H1 (cell line): ENCODE results near the gene CHST10. TPM values are rescaled to one million over a fixed set of nuclear protein-coding genes. Genes with fewer than 3 reads are reported as not detected.

Source experiments
- CTCF ChIA-PET: fragments of 300-600 bp; sonication (Branson Sonifier 250); formaldehyde crosslinking; loops from one replicate; lab custom pipeline; 2021; ENCODE audit not compliant: partially characterized antibody; lab: Charles Lee
- POLR2A ChIA-PET: fragments of 300-600 bp; sonication (Branson Sonifier 250); formaldehyde crosslinking; loops from one replicate; lab custom pipeline; 2021; ENCODE audit warnings: inconsistent platforms; ENCODE audit not compliant: partially characterized antibody; lab: Charles Lee
- DNase-seq, 2 experiments: peaks; one replicate each; pipeline versions ENCODE4 v3.0.0 to v3.0.0-alpha.2; 2010 to 2022; ENCODE audit warnings: low spot score in 2 of 2, low read depth in 1 of 2, mixed read lengths in 1 of 2
- FAIRE-seq: peaks from 2 replicates; lab custom pipeline; 2011; peaks lifted over from hg19 to GRCh38; lab: Jason Lieb, UNC
- H2AFZ ChIP-seq: 2 replicates; pipeline ENCODE4 v1.8.1; 2012; ENCODE audit warnings: low read length, inconsistent platforms
- H2AK5ac ChIP-seq: 2 replicates; pipeline ENCODE4 v1.6.1; 2013; ENCODE audit warnings: low read depth, low read length
- H2BK120ac ChIP-seq: replicated peaks from 2 replicates; pipeline ENCODE3; 2013; ENCODE audit warnings: low read depth, low read length, inconsistent platforms
- H2BK12ac ChIP-seq: 2 replicates; pipeline ENCODE4 v1.6.1; 2013; ENCODE audit warnings: low read depth, low read length
- H2BK15ac ChIP-seq: 2 replicates; pipeline ENCODE4 v1.6.1; 2013; ENCODE audit warnings: low read length
- H2BK20ac ChIP-seq: 2 replicates; pipeline ENCODE4 v1.6.1; 2013; ENCODE audit warnings: low read length
- H2BK5ac ChIP-seq: 2 replicates; pipeline ENCODE4 v1.6.1; 2013; ENCODE audit warnings: low read depth, low read length
- H3K14ac ChIP-seq: 2 replicates; pipeline ENCODE4 v1.6.1; 2013; ENCODE audit warnings: inconsistent platforms; ENCODE audit not compliant: insufficient read length
- H3K18ac ChIP-seq: 2 replicates; pipeline ENCODE4 v1.6.1; 2013; ENCODE audit warnings: low read length; ENCODE audit errors: extremely low read depth
- H3K23ac ChIP-seq: 2 replicates; pipeline ENCODE4 v1.6.1; 2013; ENCODE audit warnings: inconsistent platforms; ENCODE audit not compliant: insufficient read length
- H3K23me2 ChIP-seq: 2 replicates; pipeline ENCODE4 v1.6.1; 2013; ENCODE audit warnings: low read depth, low read length
- H3K27ac ChIP-seq: 2 replicates; pipeline ENCODE4 v1.6.1; 2011; ENCODE audit warnings: low read depth, low read length, inconsistent platforms
- H3K27me3 ChIP-seq, 4 experiments: replicated peaks in 1 of 4; 1 replicate in 1 of 4; 2 replicates in 3 of 4; pipeline versions ENCODE4 v1.6.1 to v1.8.1; 2011 to 2013; ENCODE audit warnings: low read length in 3 of 4, mild to moderate bottlenecking in 3 of 4, inconsistent platforms in 2 of 4, mixed read lengths in 2 of 4, moderate library complexity in 1 of 4; ENCODE audit not compliant: control insufficient read depth in 3 of 4, insufficient read depth in 3 of 4; ENCODE audit errors: extremely low read depth in 1 of 4
- H3K36me3 ChIP-seq, 4 experiments: 2 replicates each; pipeline versions ENCODE4 v1.6.1 to v1.8.1; 2011 to 2013; ENCODE audit warnings: mild to moderate bottlenecking in 4 of 4, low read length in 3 of 4, moderate library complexity in 2 of 4, control low read depth in 1 of 4, inconsistent platforms in 1 of 4; ENCODE audit not compliant: insufficient read depth in 4 of 4, control insufficient read depth in 2 of 4
- H3K4ac ChIP-seq: replicated peaks from 2 replicates; pipeline ENCODE3; 2013; ENCODE audit warnings: low read length, low read depth, mixed read lengths, inconsistent platforms; ENCODE audit not compliant: insufficient read length
- H3K4me1 ChIP-seq, 4 experiments: replicated peaks in 1 of 4; 1 replicate in 1 of 4; 2 replicates in 3 of 4; pipeline versions ENCODE4 v1.6.1 to v1.8.1; 2011 to 2013; ENCODE audit warnings: low read length in 3 of 4, inconsistent platforms in 2 of 4, mixed read lengths in 1 of 4; ENCODE audit not compliant: insufficient read depth in 4 of 4, control insufficient read depth in 3 of 4
- H3K4me2 ChIP-seq, 2 experiments: 2 replicates each; pipeline versions ENCODE4 v1.6.1 to v1.8.1; 2011 to 2013; ENCODE audit warnings: low read depth in 2 of 2, low read length in 2 of 2, control low read depth in 1 of 2, inconsistent platforms in 1 of 2, mild to moderate bottlenecking in 1 of 2; ENCODE audit not compliant: insufficient read depth in 1 of 2
- H3K4me3 ChIP-seq, 4 experiments: fragments of 200-600, 300-600 bp in 1 of 4; sonication (generic), shearing (Covaris generic), sonication (Bioruptor Twin) in 1 of 4; 2 replicates each; pipeline versions ENCODE4 v1.5.1 to v1.8.1; 2011 to 2016; ENCODE audit warnings: low read length in 4 of 4, low read depth in 3 of 4, control low read depth in 2 of 4, inconsistent platforms in 2 of 4, mild to moderate bottlenecking in 2 of 4, mixed read lengths in 1 of 4, moderate library complexity in 1 of 4; ENCODE audit not compliant: insufficient read depth in 2 of 4; ENCODE audit errors: extremely low read depth in 1 of 4
- H3K56ac ChIP-seq: replicated peaks from 2 replicates; pipeline ENCODE3; 2013; ENCODE audit warnings: low read depth, mild to moderate bottlenecking, mixed read lengths, low read length, inconsistent platforms; ENCODE audit not compliant: insufficient read length
- H3K79me1 ChIP-seq: 2 replicates; pipeline ENCODE4 v1.6.1; 2013; ENCODE audit warnings: low read depth, low read length, control low read depth
- H3K79me2 ChIP-seq, 2 experiments: 2 replicates each; pipeline versions ENCODE4 v1.6.1 to v1.8.1; 2012 to 2013; ENCODE audit warnings: low read length in 2 of 2, mild to moderate bottlenecking in 2 of 2, inconsistent platforms in 1 of 2; ENCODE audit not compliant: insufficient read depth in 2 of 2, control insufficient read depth in 1 of 2
- H3K9ac ChIP-seq, 4 experiments: replicated peaks in 1 of 4; 1 replicate in 1 of 4; 2 replicates in 3 of 4; pipeline versions ENCODE4 v1.6.1 to v1.8.1; 2011 to 2013; ENCODE audit warnings: low read depth in 3 of 4, low read length in 3 of 4, control low read depth in 2 of 4, mild to moderate bottlenecking in 2 of 4, moderate library complexity in 2 of 4, inconsistent platforms in 1 of 4; ENCODE audit errors: extremely low read depth in 1 of 4
- H3K9me3 ChIP-seq, 2 experiments: 2 replicates each; pipeline versions ENCODE4 v1.6.1 to v1.8.1; 2012 to 2013; ENCODE audit warnings: mild to moderate bottlenecking in 2 of 2, moderate library complexity in 2 of 2, control low read depth in 1 of 2, inconsistent platforms in 1 of 2, low read depth in 1 of 2, low read length in 1 of 2, mixed read lengths in 1 of 2; ENCODE audit not compliant: insufficient read depth in 2 of 2
- H4K20me1 ChIP-seq, 2 experiments: replicated peaks in 1 of 2; 2 replicates each; pipeline versions ENCODE3 to v1.8.1; 2011 to 2013; ENCODE audit warnings: inconsistent platforms in 2 of 2, low read length in 2 of 2, mild to moderate bottlenecking in 1 of 2; ENCODE audit not compliant: insufficient read depth in 2 of 2, control insufficient read depth in 1 of 2
- H4K5ac ChIP-seq: 2 replicates; pipeline ENCODE4 v1.6.1; 2013; ENCODE audit warnings: low read length, low read depth, mixed read lengths, inconsistent platforms; ENCODE audit not compliant: insufficient read length
- H4K8ac ChIP-seq: 2 replicates; pipeline ENCODE4 v1.8.0; 2013; ENCODE audit warnings: mild to moderate bottlenecking, moderate library complexity, low read length, inconsistent platforms; ENCODE audit not compliant: insufficient read depth; ENCODE audit errors: extremely low read depth
- H4K91ac ChIP-seq: replicated peaks from 2 replicates; pipeline ENCODE3; 2013; ENCODE audit warnings: low read length, mixed read lengths, inconsistent platforms; ENCODE audit not compliant: insufficient read length
- BRCA1 ChIP-seq: IDR thresholded peaks from 2 replicates; pipeline ENCODE4 v1.6.1; 2012; ENCODE audit warnings: low read depth, low read length, improper control_type of control experiment
- CBX5 ChIP-seq: fragments of 300-800, 300-1000 bp; sonication (generic); IDR thresholded peaks from 2 replicates; pipeline ENCODE4 v1.7.1; 2016; ENCODE audit warnings: antibody characterized with exemption, low read length, low read depth
- GTF2F1 ChIP-seq: IDR thresholded peaks from 2 replicates; pipeline ENCODE4 v1.6.1; 2012; ENCODE audit warnings: low read depth, low read length, improper control_type of control experiment, borderline replicate concordance
- TCF12 ChIP-seq: IDR thresholded peaks from 2 replicates; pipeline ENCODE4 v1.6.1; 2011; ENCODE audit warnings: low read depth, mild to moderate bottlenecking, low read length
- WGBS, 2 experiments: shearing (Covaris generic) in 1 of 2; methylation state at CpG; one replicate each; pipeline versions ENCODE4 v1.1.6 to v1.1.7; 2013 to 2015; ENCODE audit warnings: low lambda C conversion rate in 2 of 2, mixed read lengths in 2 of 2, inconsistent platforms in 1 of 2, low coverage in 1 of 2, missing lambda C conversion rate in 1 of 2; ENCODE audit not compliant: insufficient replicate concordance in 2 of 2, insufficient coverage in 1 of 2, insufficient read length in 1 of 2; ENCODE audit errors: extremely low coverage in 1 of 2, missing lambda C conversion rate in 1 of 2; 5-methylcytosine and 5-hydroxymethylcytosine counted together
- polyA plus RNA-seq, 7 experiments: library from polyadenylated mRNA; depleted of rRNA in 3 of 7; stranded (reverse) in 5 of 7; unstranded in 2 of 7; fragments of >200 nt in 5 of 7; fragments of 200-250 nt in 2 of 7; gene quantifications; 1 replicate in 5 of 7; 2 replicates in 1 of 7; 4 replicates in 1 of 7; pipeline versions ENCODE4 v1.2.1 to v1.2.3, GENCODE V29; 2011 to 2013; ENCODE audit warnings: missing spikeins in 2 of 7, mixed read lengths in 2 of 7
- total RNA-seq: library from RNA; stranded (reverse); fragmentation: NEBNext Ultra II Directional; extraction: Animal tissue kit (Norgen Biotek cat#: 25700); gene quantifications from 2 replicates; pipeline ENCODE4 v1.2.1, GENCODE V29; 2021
- TF ChIP-seq, protein P1 (sequence below), 3 experiments: IDR thresholded peaks; 1 replicate in 2 of 3; 2 replicates in 1 of 3; pipeline versions ENCODE4 v1.5.1 to v1.6.1; 2011; ENCODE audit warnings: low read length in 3 of 3, mild to moderate bottlenecking in 3 of 3, inconsistent platforms in 2 of 3, low read depth in 1 of 3, moderate library complexity in 1 of 3; ENCODE audit not compliant: insufficient read depth in 1 of 3; ENCODE audit errors: control extremely low read depth in 1 of 3

Gene CHST10
- total and polyA plus RNA-seq, 2 of the 8 experiments (the other 6 are each of a cell fraction or from before 2014, with no cell fraction given): 27.3 to 29.1 TPM

DNA sequence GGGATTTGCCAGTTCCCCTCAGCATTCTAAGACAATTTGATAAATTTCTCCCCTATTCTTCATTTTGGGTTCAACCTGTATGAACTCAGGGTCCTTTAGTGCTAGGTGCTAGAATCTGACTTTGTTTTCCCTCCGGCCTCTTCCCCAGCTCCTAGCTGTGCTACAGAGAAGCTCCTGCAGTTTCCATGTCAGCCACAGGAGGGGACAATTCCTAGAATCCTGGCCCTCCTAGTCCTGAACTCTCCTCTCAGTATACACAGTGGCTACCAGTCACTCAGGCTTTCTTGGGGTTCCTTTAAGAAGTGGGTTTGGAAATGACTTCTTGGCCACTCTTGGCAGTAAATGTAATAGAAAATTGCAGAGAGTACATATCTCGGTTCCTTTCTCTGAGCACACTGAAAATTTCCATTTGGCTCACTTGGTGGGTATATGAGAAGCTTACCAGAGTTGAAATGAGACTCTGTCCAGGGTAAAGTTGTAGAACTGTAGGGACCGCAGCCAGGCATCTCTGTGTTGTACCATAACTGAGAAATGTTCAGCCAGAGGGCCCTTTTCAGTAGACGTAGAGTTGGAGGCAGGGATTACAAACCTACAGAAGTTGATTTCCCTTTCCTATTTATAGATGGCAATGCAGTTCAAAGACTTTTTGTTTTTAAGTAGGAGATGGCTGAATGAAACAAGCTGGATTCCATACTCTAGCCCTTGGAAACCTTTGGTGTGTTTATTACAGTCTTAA is 5.0 kb upstream of the CHST10 start:
- Histone ChIP-seq H3K18ac (no peak overlapping the region), H3K23me2 (no peaks in the 10 kb centered on the region), H2AFZ (no peak overlapping the region), H3K36me3 (no peaks in the 10 kb centered on the region), H3K56ac (no peak overlapping the region), H2BK5ac (no peak overlapping the region), H3K79me1 (no peaks in the 10 kb centered on the region), H3K4me3 (no peak overlapping the region), H4K20me1 (no peaks in the 10 kb centered on the region), H4K91ac (no peak overlapping the region), H2BK20ac (no peak overlapping the region), H2BK120ac (no peak overlapping the region), H3K4ac (no peak overlapping the region), H4K8ac (no peak overlapping the region), H3K27ac (no peak overlapping the region), H3K14ac (no peak overlapping the region), H3K4me2 (no peak overlapping the region), H2AK5ac (no peak overlapping the region), H4K5ac (no peak overlapping the region), H2BK15ac (no peak overlapping the region), H3K27me3 (no peaks in the 10 kb centered on the region), H3K9ac (no peak overlapping the region), H3K9me3 (no peaks in the 10 kb centered on the region), H3K4me1 (peaks cover 0 to 4% (median 1%) of the 10 kb centered on the region in 4 experiments; a peak in 2 of 7 replicates), H3K79me2 (no peaks in the 10 kb centered on the region), H3K23ac (no peak overlapping the region), H2BK12ac (no peak overlapping the region)
- FAIRE-seq: peak; percentile 32
- DNase-seq: no peak
- CTCF ChIA-PET: interaction anchor here (0.6 to 3.2 kb wide), 21 partner anchors 10 to 543 kb away, joined by 3 to 18 read pairs (median 4); no protein-coding TSS in a partner anchor
- POLR2A ChIA-PET: interaction anchor here (0.6 to 0.8 kb wide), 3 partner anchors 61 to 755 kb away, joined by 3 read pairs; no protein-coding TSS in a partner anchor
- WGBS, 2 experiments: 86% methylated on average over 4 of the region's 4 CpGs; no CpG with 5 or more reads in 1 of the 2 experiments
- TF ChIP-seq, protein P1, sequence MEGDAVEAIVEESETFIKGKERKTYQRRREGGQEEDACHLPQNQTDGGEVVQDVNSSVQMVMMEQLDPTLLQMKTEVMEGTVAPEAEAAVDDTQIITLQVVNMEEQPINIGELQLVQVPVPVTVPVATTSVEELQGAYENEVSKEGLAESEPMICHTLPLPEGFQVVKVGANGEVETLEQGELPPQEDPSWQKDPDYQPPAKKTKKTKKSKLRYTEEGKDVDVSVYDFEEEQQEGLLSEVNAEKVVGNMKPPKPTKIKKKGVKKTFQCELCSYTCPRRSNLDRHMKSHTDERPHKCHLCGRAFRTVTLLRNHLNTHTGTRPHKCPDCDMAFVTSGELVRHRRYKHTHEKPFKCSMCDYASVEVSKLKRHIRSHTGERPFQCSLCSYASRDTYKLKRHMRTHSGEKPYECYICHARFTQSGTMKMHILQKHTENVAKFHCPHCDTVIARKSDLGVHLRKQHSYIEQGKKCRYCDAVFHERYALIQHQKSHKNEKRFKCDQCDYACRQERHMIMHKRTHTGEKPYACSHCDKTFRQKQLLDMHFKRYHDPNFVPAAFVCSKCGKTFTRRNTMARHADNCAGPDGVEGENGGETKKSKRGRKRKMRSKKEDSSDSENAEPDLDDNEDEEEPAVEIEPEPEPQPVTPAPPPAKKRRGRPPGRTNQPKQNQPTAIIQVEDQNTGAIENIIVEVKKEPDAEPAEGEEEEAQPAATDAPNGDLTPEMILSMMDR (IDR thresholded peaks at IDR 0.05; ENCODE audit: control extremely low read depth in 1 of 3, insufficient read depth in 1 of 3, low read depth in 1 of 3, low read length in 3 of 3): peak; percentile 54 to 76 (median 76)
- TF ChIP-seq CBX5 (no peak), BRCA1 (no peak), TCF12 (no peak), GTF2F1 (no peak)
